HCT116 (cell line): ENCODE results near the gene AIF1. TPM values are rescaled to one million over a fixed set of nuclear protein-coding genes. Genes with fewer than 3 reads are reported as not detected.

ENCODE experiments used
- ATAC-seq: fragments of 200-7000 bp; cut with Tn5 transposase; 2 replicates; pipeline ENCODE4 v1.9.1; 2020; ENCODE audit warnings: mild to moderate bottlenecking, moderate library complexity
- BruUV-seq: library from RNA; stranded (reverse); fragments of 400-500 nt; replicated peaks from 2 replicates; lab custom pipeline; 2021; lab: Mats Ljungman, UMichigan
- CTCF ChIA-PET: fragments of 300-600 bp; sonication (Branson Sonifier 250); formaldehyde crosslinking; loops from one replicate; lab custom pipeline; 2021; ENCODE audit warnings: antibody characterized with exemption; lab: Charles Lee
- POLR2A ChIA-PET: fragments of 300-600, 350-600 bp; sonication (Branson Sonifier 250); formaldehyde crosslinking; loops from one replicate; lab custom pipeline; 2021; ENCODE audit warnings: antibody characterized with exemption; lab: Charles Lee
- RAD21 ChIA-PET, 2 experiments: fragments of 300-600 bp; sonication (Branson Sonifier 250); formaldehyde crosslinking; loops; one replicate each; lab custom pipeline; 2023; ENCODE audit warnings: low total read pairs in 2 of 2; ENCODE audit not compliant: uncharacterized antibody in 2 of 2, unreplicated experiment in 2 of 2, low non-redundant PET in 1 of 2; lab: Charles Lee
- DNase-seq: peaks from one replicate; pipeline ENCODE4 v3.0.0-alpha.2; 2010; ENCODE audit warnings: low read depth, low spot score
- H2AFZ ChIP-seq: fragments of 200-600 bp; shearing (Covaris generic), sonication (generic); 2 replicates; pipeline ENCODE4 v1.6.1; 2017; ENCODE audit warnings: low read depth, mixed run types, mixed read lengths, antibody characterized with exemption, low read length; ENCODE audit not compliant: poor library complexity, severe bottlenecking
- H3K27ac ChIP-seq: 2 replicates; pipeline ENCODE4 v1.5.1; 2012; ENCODE audit warnings: low read depth, low read length
- H3K27me3 ChIP-seq: fragments of 200-600 bp; sonication (generic); 2 replicates; pipeline ENCODE4 v1.6.1; 2016; ENCODE audit warnings: mixed run types, low read length, mixed read lengths; ENCODE audit not compliant: insufficient read depth
- H3K36me3 ChIP-seq, 2 experiments: fragments of 200-500 bp in 1 of 2; fragments of 200-600 bp in 1 of 2; sonication (Bioruptor generic) in 1 of 2; sonication (generic) in 1 of 2; 2 replicates each; pipeline versions ENCODE4 v1.5.1 to v1.6.1; 2014 to 2016; ENCODE audit warnings: low read length in 2 of 2, inconsistent platforms in 1 of 2, mixed read lengths in 1 of 2, mixed run types in 1 of 2; ENCODE audit not compliant: insufficient read depth in 2 of 2, control insufficient read depth in 1 of 2
- H3K4me1 ChIP-seq, 2 experiments: fragments of 200-600 bp in 1 of 2; sonication (generic) in 1 of 2; 2 replicates each; pipeline versions ENCODE4 v1.5.1 to v1.6.1; 2012 to 2017; ENCODE audit warnings: low read length in 2 of 2, inconsistent platforms in 1 of 2, mild to moderate bottlenecking in 1 of 2, mixed read lengths in 1 of 2, mixed run types in 1 of 2, moderate library complexity in 1 of 2; ENCODE audit not compliant: insufficient read depth in 2 of 2, control insufficient read depth in 1 of 2
- H3K4me2 ChIP-seq: fragments of 200-600 bp; sonication (generic); 2 replicates; pipeline ENCODE4 v1.6.1; 2017; ENCODE audit warnings: mixed run types, low read length, mixed read lengths
- H3K4me3 ChIP-seq, 2 experiments: fragments of 200-600 bp in 1 of 2; sonication (generic) in 1 of 2; replicated peaks in 1 of 2; 2 replicates each; pipeline ENCODE4 v1.5.1; 2011 to 2016; ENCODE audit warnings: low read length in 2 of 2, control low read depth in 1 of 2, low read depth in 1 of 2, mild to moderate bottlenecking in 1 of 2, mixed read lengths in 1 of 2, mixed run types in 1 of 2
- H3K79me2 ChIP-seq: fragments of 200-600 bp; sonication (generic); 2 replicates; pipeline ENCODE4 v1.6.1; 2017; ENCODE audit warnings: mild to moderate bottlenecking, mixed run types, low read length, moderate library complexity, mixed read lengths; ENCODE audit not compliant: insufficient read depth
- H3K9ac ChIP-seq: fragments of 200-600 bp; sonication (generic); 2 replicates; pipeline ENCODE4 v1.6.1; 2016; ENCODE audit warnings: low read length, mixed read lengths
- H3K9me2 ChIP-seq: fragments of 200-600 bp; sonication (generic), shearing (Covaris generic); 2 replicates; pipeline ENCODE4 v1.6.1; 2017; ENCODE audit warnings: mixed run types, mild to moderate bottlenecking, moderate library complexity; ENCODE audit not compliant: insufficient read depth
- H3K9me3 ChIP-seq, 2 experiments: fragments of 200-500 bp in 1 of 2; fragments of 200-600 bp in 1 of 2; sonication (Bioruptor generic) in 1 of 2; sonication (generic) in 1 of 2; 2 replicates each; pipeline ENCODE4 v1.6.1; 2014 to 2017; ENCODE audit warnings: low read length in 2 of 2, mixed read lengths in 2 of 2, inconsistent platforms in 1 of 2, low read depth in 1 of 2, mild to moderate bottlenecking in 1 of 2, mixed run types in 1 of 2, moderate library complexity in 1 of 2; ENCODE audit not compliant: control insufficient read depth in 1 of 2, insufficient read depth in 1 of 2
- H4K20me1 ChIP-seq: fragments of 200-600 bp; sonication (generic), shearing (Covaris generic); 2 replicates; pipeline ENCODE4 v1.6.1; 2017; ENCODE audit warnings: mixed run types, mild to moderate bottlenecking, moderate library complexity; ENCODE audit not compliant: insufficient read depth
- ATF3 ChIP-seq: IDR thresholded peaks from 2 replicates; pipeline ENCODE4 v1.6.1; 2012
- CBX3 ChIP-seq: IDR thresholded peaks from 2 replicates; pipeline ENCODE4 v1.6.1; 2012; ENCODE audit warnings: low read depth
- ELF1 ChIP-seq: IDR thresholded peaks from 2 replicates; pipeline ENCODE4 v1.6.1; 2012; ENCODE audit warnings: low read depth, borderline replicate concordance
- EZH2 ChIP-seq: fragments of 200-600 bp; sonication (generic); IDR thresholded peaks from 2 replicates; pipeline ENCODE4 v1.6.1; 2017; ENCODE audit warnings: antibody characterized with exemption, mixed run types
- MAX ChIP-seq: IDR thresholded peaks from 2 replicates; pipeline ENCODE4 v1.6.1; 2012
- POLR2A ChIP-seq: IDR thresholded peaks from 2 replicates; pipeline ENCODE4 v1.7.0; 2011; ENCODE audit warnings: borderline replicate concordance; ENCODE audit not compliant: insufficient read depth, insufficient read length; ENCODE audit errors: extremely low read depth
- REST ChIP-seq: IDR thresholded peaks from 2 replicates; pipeline ENCODE4 v1.6.1; 2012; ENCODE audit warnings: low read depth
- SIN3A ChIP-seq: IDR thresholded peaks from 2 replicates; pipeline ENCODE4 v1.6.1; 2012; ENCODE audit warnings: low read depth
- SP1 ChIP-seq: IDR thresholded peaks from 2 replicates; pipeline ENCODE4 v1.6.1; 2012; ENCODE audit warnings: low read depth
- TCF7L2 ChIP-seq: IDR thresholded peaks from 2 replicates; pipeline ENCODE4 v1.7.0; 2011; ENCODE audit warnings: borderline replicate concordance, inconsistent platforms; ENCODE audit not compliant: insufficient read depth, insufficient read length; ENCODE audit errors: extremely low read depth
- ZBTB33 ChIP-seq: IDR thresholded peaks from 2 replicates; pipeline ENCODE4 v1.6.1; 2011; ENCODE audit warnings: mild to moderate bottlenecking, low read length, moderate library complexity; ENCODE audit not compliant: insufficient replicate concordance; ENCODE audit errors: extremely low read depth
- intact Hi-C: fragments of 100-400 bp; cut with micrococcal nuclease; formaldehyde crosslinking; loops from 2 replicates; pipeline ENCODE4 v1.10.0; 2022
- total RNA-seq: library from RNA; stranded (reverse); gene quantifications from one replicate; pipeline ENCODE4 v1.2.1, GENCODE V29; 2021; ENCODE audit not compliant: unreplicated experiment

The AIF1 gene
- total RNA-seq, 1 experiment from 2014 or later: not detected

GRCh38 chr6:31636698-31637596 is 21.9 kb downstream of the AIF1 start:
- Histone ChIP-seq H3K27me3 (no peaks in the 10 kb centered on the region), H3K4me1 (no peaks in the 10 kb centered on the region), H3K9me2 (no peaks in the 10 kb centered on the region), H3K36me3 (peaks cover 41 to 67% of the 10 kb centered on the region in 2 experiments; a peak in 3 of 4 replicates), H3K4me2 (no peak overlapping the region), H3K9me3 (no peaks in the 10 kb centered on the region), H3K4me3 (no peak overlapping the region), H3K27ac (no peak overlapping the region), H3K9ac (no peak overlapping the region), H4K20me1 (no peaks in the 10 kb centered on the region), H3K79me2 (peaks cover 24% of the 10 kb centered on the region; the same call in 1 of the 2 replicates), H2AFZ (no peak overlapping the region)
- TF ChIP-seq ATF3: no peak
- no peak for TF ChIP-seq SIN3A
- no peak for TF ChIP-seq REST
- no peak for TF ChIP-seq ELF1
- no peak for TF ChIP-seq MAX
- no peak for TF ChIP-seq ZBTB33
- TF ChIP-seq SP1: no peak
- no peak for TF ChIP-seq POLR2A
- TF ChIP-seq EZH2: no peak
- TF ChIP-seq TCF7L2: no peak
- no peak for TF ChIP-seq CBX3
- TSS peak; percentile 19 for BruUV-seq
- ATAC-seq: no peak
- RAD21 ChIA-PET: no interaction called here
- CTCF ChIA-PET: no interaction called here
- POLR2A ChIA-PET: no interaction called here
- DNase-seq: no peak
- intact Hi-C loops: no loop called here
